Chondrocyte (in vitro differentiated cells): ENCODE data around the gene ROGDI. TPM values are rescaled to one million over a fixed set of nuclear protein-coding genes. Genes with fewer than 3 reads are reported as not detected.
"Not testable (repeated sequence)": the region's sequence is repeated elsewhere in the genome, so short reads cannot be mapped to it uniquely, and the experiment has no call there.

Experiments used
- DNase-seq: peaks from one replicate; pipeline ENCODE4 v3.0.0; 2021; ENCODE audit warnings: mixed read lengths, low spot score
- H3K27ac Mint-ChIP-seq: one replicate; pipeline ENCODE4 v1.8.0; 2021; ENCODE audit warnings: mild to moderate bottlenecking, moderate library complexity, mixed read lengths; ENCODE audit not compliant: unreplicated experiment
- H3K27me3 Mint-ChIP-seq: 2 replicates; pipeline ENCODE4 v1.8.0; 2021; ENCODE audit warnings: low read depth, mixed read lengths
- H3K36me3 Mint-ChIP-seq: 2 replicates; pipeline ENCODE4 v1.8.0; 2021; ENCODE audit warnings: low read depth, mixed read lengths
- H3K4me1 Mint-ChIP-seq: 2 replicates; pipeline ENCODE4 v1.8.0; 2021; ENCODE audit warnings: low read depth, mild to moderate bottlenecking, mixed read lengths
- H3K4me3 Mint-ChIP-seq: one replicate; pipeline ENCODE4 v1.8.0; 2021; ENCODE audit warnings: mild to moderate bottlenecking, moderate library complexity, mixed read lengths; ENCODE audit not compliant: unreplicated experiment
- H3K9me3 Mint-ChIP-seq: 2 replicates; pipeline ENCODE4 v1.8.0; 2021; ENCODE audit warnings: low read depth, mixed read lengths
- CTCF ChIP-seq: fragments of 200-600 bp; sonication (generic); IDR thresholded peaks from 2 replicates; pipeline ENCODE4 v1.5.0; 2021; ENCODE audit warnings: antibody characterized with exemption, mild to moderate bottlenecking, moderate library complexity
- total RNA-seq: library from RNA; stranded (reverse); gene quantifications from 3 replicates; pipeline ENCODE4 v1.2.1, GENCODE V29; 2021

ROGDI gene
- total RNA-seq, 1 donor from 2014 or later = 37.6 TPM

GRCh38 chr16:4785758-4786433, 16.5 kb downstream of the ROGDI start:
- Mint-ChIP-seq H3K9me3 (no peaks in the 10 kb centered on the region), H3K36me3 (no peaks in the 10 kb centered on the region), H3K27me3 (no peaks in the 10 kb centered on the region), H3K4me3 (no peak overlapping the region), H3K4me1 (no peaks in the 10 kb centered on the region), H3K27ac (no peak overlapping the region)
- no peak for DNase-seq
- no peak for TF ChIP-seq CTCF

GRCh38 chr16:4784444-4784987, 17.9 kb downstream of the ROGDI start:
- H3K27me3 Mint-ChIP-seq, H3K27ac Mint-ChIP-seq, H3K9me3 Mint-ChIP-seq, DNase-seq, H3K4me3 Mint-ChIP-seq, H3K4me1 Mint-ChIP-seq, H3K36me3 Mint-ChIP-seq: not testable (repeated sequence)

GRCh38 chr16:4783951-4784336, 18.5 kb downstream of the ROGDI start:
- H3K36me3 Mint-ChIP-seq = no peaks in the 10 kb centered on the region
- no peaks in the 10 kb centered on the region for H3K4me1 Mint-ChIP-seq
- DNase-seq = no peak
- no peak overlapping the region for H3K27ac Mint-ChIP-seq
- no peaks in the 10 kb centered on the region for H3K9me3 Mint-ChIP-seq
- no peaks in the 10 kb centered on the region for H3K27me3 Mint-ChIP-seq
- no peak for TF ChIP-seq CTCF
- H3K4me3 Mint-ChIP-seq = no peak overlapping the region

GRCh38 chr16:4783251-4783950, 19.0 kb downstream of the ROGDI start:
- Mint-ChIP-seq H3K4me3 (no peak overlapping the region), H3K36me3 (no peaks in the 10 kb centered on the region), H3K27me3 (no peaks in the 10 kb centered on the region), H3K27ac (no peak overlapping the region), H3K9me3 (no peaks in the 10 kb centered on the region), H3K4me1 (no peaks in the 10 kb centered on the region)
- no peak for DNase-seq
- TF ChIP-seq CTCF = no peak

- H3K4me1 Mint-ChIP-seq = no peaks in the 10 kb centered on the region
These were observed 22.2 kb downstream of the ROGDI start for GRCh38 chr16:4780235-4780634.

More at GRCh38 chr16:4780235-4780634, 22.2 kb downstream of the ROGDI start:
- no peak for TF ChIP-seq CTCF
- H3K36me3 Mint-ChIP-seq = no peaks in the 10 kb centered on the region
- no peak for DNase-seq
- no peaks in the 10 kb centered on the region for H3K9me3 Mint-ChIP-seq
- H3K4me3 Mint-ChIP-seq = no peak overlapping the region
- H3K27me3 Mint-ChIP-seq = no peaks in the 10 kb centered on the region
- H3K27ac Mint-ChIP-seq = no peak overlapping the region
